Keratinocyte (primary cell): ENCODE data around the gene ARL17B.
"Not testable (repeated sequence)": the region's sequence is repeated elsewhere in the genome, so short reads cannot be mapped to it uniquely, and the experiment has no call there.

Experiments used
- EZH2 ChIP-seq: IDR thresholded peaks from one replicate; pipeline ENCODE4 v1.6.1; 2012; ENCODE audit warnings: inconsistent platforms, mild to moderate bottlenecking, low read length, moderate library complexity
- TF ChIP-seq, protein P1 (sequence below), 3 experiments: IDR thresholded peaks in 1 of 3; conservative IDR thresholded peaks in 1 of 3; optimal IDR thresholded peaks in 1 of 3; 2 replicates in 2 of 3; 3 replicates in 1 of 3; pipeline versions ENCODE3 to v1.5.1; 2011; ENCODE audit warnings: low read length in 3 of 3, mild to moderate bottlenecking in 3 of 3, moderate library complexity in 2 of 3, control low read depth in 1 of 3, inconsistent platforms in 1 of 3; ENCODE audit not compliant: insufficient read depth in 2 of 3; ENCODE audit errors: extremely low read depth in 1 of 3

DNA sequence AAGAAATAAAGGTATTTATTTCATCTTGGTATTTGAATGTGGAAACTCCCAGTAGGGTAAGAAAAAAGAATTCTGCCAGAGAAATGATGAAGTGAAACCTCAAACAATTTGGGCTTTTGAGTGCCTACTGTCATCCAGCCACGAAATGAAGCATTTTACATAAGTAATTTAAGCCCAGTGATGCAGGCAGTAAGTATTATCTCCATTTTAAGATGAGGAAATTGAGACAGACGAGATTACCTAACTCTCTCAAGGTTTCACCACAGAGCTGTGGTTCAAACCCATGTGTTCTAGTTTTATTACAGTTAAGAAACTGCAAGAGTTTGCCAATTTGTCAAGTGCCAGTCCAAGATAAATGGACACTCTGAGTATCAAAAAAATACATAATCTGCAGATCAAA lies 13.2 kb downstream of the ARL17B start:
- not testable (repeated sequence) for TF ChIP-seq EZH2
- TF ChIP-seq, protein P1, sequence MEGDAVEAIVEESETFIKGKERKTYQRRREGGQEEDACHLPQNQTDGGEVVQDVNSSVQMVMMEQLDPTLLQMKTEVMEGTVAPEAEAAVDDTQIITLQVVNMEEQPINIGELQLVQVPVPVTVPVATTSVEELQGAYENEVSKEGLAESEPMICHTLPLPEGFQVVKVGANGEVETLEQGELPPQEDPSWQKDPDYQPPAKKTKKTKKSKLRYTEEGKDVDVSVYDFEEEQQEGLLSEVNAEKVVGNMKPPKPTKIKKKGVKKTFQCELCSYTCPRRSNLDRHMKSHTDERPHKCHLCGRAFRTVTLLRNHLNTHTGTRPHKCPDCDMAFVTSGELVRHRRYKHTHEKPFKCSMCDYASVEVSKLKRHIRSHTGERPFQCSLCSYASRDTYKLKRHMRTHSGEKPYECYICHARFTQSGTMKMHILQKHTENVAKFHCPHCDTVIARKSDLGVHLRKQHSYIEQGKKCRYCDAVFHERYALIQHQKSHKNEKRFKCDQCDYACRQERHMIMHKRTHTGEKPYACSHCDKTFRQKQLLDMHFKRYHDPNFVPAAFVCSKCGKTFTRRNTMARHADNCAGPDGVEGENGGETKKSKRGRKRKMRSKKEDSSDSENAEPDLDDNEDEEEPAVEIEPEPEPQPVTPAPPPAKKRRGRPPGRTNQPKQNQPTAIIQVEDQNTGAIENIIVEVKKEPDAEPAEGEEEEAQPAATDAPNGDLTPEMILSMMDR (optimal IDR thresholded peaks at IDR 0.05 in 1 of 3, IDR thresholded peaks at IDR 0.05 in 1 of 3, conservative IDR thresholded peaks at IDR 0.05 in 1 of 3; ENCODE audit: extremely low read depth in 1 of 3, insufficient read depth in 2 of 3, low read length in 3 of 3) = not testable (repeated sequence)
